ENCODE measurements around the gene LYPLAL1. TPM values are rescaled to one million over a fixed set of nuclear protein-coding genes. Genes with fewer than 3 reads are reported as not detected.

LYPLAL1 gene
- total RNA-seq, 1 donor from 2014 or later = 25.6 TPM

DNA sequence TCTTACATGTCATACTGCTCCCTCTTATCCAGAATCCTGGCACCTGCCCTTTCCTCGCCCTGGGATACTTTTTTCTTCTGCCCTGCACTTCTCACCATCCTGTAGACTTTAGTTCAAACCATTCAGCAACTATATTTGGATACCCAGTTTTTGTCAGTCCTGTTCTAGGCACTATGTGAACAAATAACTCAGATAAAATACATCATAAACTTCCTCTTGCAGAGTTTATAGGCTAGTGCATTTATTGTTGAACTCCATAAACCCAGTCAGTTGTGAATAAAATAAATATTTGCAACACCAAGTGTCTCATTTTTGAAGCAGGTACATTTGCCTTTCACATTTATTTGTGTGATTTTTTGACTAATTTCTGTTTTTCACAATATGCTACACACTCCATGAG, 4.3 kb downstream of the LYPLAL1 start:
- peaks cover 4% of the 10 kb centered on the region for H3K36me3 Mint-ChIP-seq (ENCODE audit: low read depth, unreplicated experiment)
- DNase-seq (ENCODE audit: low read depth) = no peak
- H3K27ac Mint-ChIP-seq (ENCODE audit: unreplicated experiment) = no peak overlapping the region

DNA sequence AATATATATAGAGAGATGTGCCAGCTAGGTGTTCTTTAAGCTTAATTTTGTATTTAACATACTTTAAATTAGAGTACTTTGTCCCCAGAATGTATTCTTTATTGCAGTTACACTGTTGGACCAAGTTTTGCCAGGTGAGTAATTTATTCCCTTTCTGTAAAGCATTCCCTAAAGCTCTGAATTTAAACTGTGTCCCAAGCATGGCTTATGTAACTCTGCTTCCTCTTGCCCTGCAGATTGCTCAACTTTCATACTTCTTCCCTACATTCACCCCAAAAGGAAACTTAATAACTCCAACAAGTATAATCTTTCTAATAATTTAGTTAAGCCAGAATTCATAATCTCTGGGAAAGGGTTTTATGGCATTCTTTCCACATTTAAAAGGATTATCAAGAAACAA, 5.6 kb downstream of the LYPLAL1 start:
- Mint-ChIP-seq H3K27me3 (ENCODE audit: low read depth, unreplicated experiment) (no peaks in the 10 kb centered on the region), H3K9me3 (ENCODE audit: unreplicated experiment) (no peaks in the 10 kb centered on the region), H3K4me1 (ENCODE audit: low read depth, unreplicated experiment) (peaks cover 10% of the 10 kb centered on the region), H3K4me3 (ENCODE audit: unreplicated experiment) (no peak overlapping the region), H3K27ac (ENCODE audit: unreplicated experiment) (no peak overlapping the region), H3K36me3 (ENCODE audit: low read depth, unreplicated experiment) (peaks cover 4% of the 10 kb centered on the region)
- Histone ChIP-seq H3K27me3 (ENCODE audit: insufficient read depth, low read length) (no peaks in the 10 kb centered on the region), H3K79me2 (ENCODE audit: insufficient read depth, low read length) (peaks cover 41% of the 10 kb centered on the region), H3K4me3 (ENCODE audit: insufficient read depth, low read depth, low read length) (no peak overlapping the region), H3K36me3 (ENCODE audit: insufficient read depth, low read length) (no peaks in the 10 kb centered on the region), H3K4me1 (ENCODE audit: insufficient read depth, low read length) (peaks cover 14% of the 10 kb centered on the region), H3K4me2 (ENCODE audit: low read length) (no peak overlapping the region), H4K20me1 (ENCODE audit: insufficient read depth, low read length) (no peaks in the 10 kb centered on the region), H2AFZ (ENCODE audit: low read depth, low read length) (no peak overlapping the region), H3K27ac (ENCODE audit: low read depth, low read length) (no peak overlapping the region), H3K9ac (ENCODE audit: low read length) (no peak overlapping the region), H3K9me3 (ENCODE audit: insufficient read depth, low read depth, low read length) (no peaks in the 10 kb centered on the region)
- DNase-seq (ENCODE audit: low read depth) = no peak
- no peak for FAIRE-seq
- TF ChIP-seq, protein P1, sequence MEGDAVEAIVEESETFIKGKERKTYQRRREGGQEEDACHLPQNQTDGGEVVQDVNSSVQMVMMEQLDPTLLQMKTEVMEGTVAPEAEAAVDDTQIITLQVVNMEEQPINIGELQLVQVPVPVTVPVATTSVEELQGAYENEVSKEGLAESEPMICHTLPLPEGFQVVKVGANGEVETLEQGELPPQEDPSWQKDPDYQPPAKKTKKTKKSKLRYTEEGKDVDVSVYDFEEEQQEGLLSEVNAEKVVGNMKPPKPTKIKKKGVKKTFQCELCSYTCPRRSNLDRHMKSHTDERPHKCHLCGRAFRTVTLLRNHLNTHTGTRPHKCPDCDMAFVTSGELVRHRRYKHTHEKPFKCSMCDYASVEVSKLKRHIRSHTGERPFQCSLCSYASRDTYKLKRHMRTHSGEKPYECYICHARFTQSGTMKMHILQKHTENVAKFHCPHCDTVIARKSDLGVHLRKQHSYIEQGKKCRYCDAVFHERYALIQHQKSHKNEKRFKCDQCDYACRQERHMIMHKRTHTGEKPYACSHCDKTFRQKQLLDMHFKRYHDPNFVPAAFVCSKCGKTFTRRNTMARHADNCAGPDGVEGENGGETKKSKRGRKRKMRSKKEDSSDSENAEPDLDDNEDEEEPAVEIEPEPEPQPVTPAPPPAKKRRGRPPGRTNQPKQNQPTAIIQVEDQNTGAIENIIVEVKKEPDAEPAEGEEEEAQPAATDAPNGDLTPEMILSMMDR (IDR thresholded peaks at IDR 0.05; ENCODE audit: insufficient read depth, low read depth, low read length) = no peak
- no peak for TF ChIP-seq EZH2 (IDR thresholded peaks at IDR 0.05; ENCODE audit: insufficient read depth, low read length)

More for the DNA sequence above, 4.3 kb downstream of the LYPLAL1 start:
- H2AFZ ChIP-seq (ENCODE audit: low read depth, low read length) = no peak overlapping the region
- Mint-ChIP-seq H3K9me3 (ENCODE audit: unreplicated experiment) (no peaks in the 10 kb centered on the region), H3K27me3 (ENCODE audit: low read depth, unreplicated experiment) (no peaks in the 10 kb centered on the region), H3K4me1 (ENCODE audit: low read depth, unreplicated experiment) (peaks cover 10% of the 10 kb centered on the region), H3K4me3 (ENCODE audit: unreplicated experiment) (no peak overlapping the region)
- no peaks in the 10 kb centered on the region for H4K20me1 ChIP-seq (ENCODE audit: insufficient read depth, low read length)
- no peak overlapping the region for H3K9ac ChIP-seq (ENCODE audit: low read length)
- no peak overlapping the region for H3K4me3 ChIP-seq (ENCODE audit: insufficient read depth, low read depth, low read length)
- H3K27ac ChIP-seq (ENCODE audit: low read depth, low read length) = no peak overlapping the region
- peaks cover 38% of the 10 kb centered on the region for H3K79me2 ChIP-seq (ENCODE audit: insufficient read depth, low read length)
- H3K36me3 ChIP-seq (ENCODE audit: insufficient read depth, low read length) = no peaks in the 10 kb centered on the region
- no peaks in the 10 kb centered on the region for H3K9me3 ChIP-seq (ENCODE audit: insufficient read depth, low read depth, low read length)
- no peaks in the 10 kb centered on the region for H3K27me3 ChIP-seq (ENCODE audit: insufficient read depth, low read length)
- TF ChIP-seq, protein P1 (IDR thresholded peaks at IDR 0.05; ENCODE audit: insufficient read depth, low read depth, low read length) = no peak
- no peak for TF ChIP-seq EZH2 (IDR thresholded peaks at IDR 0.05; ENCODE audit: insufficient read depth, low read length)
- FAIRE-seq = no peak
- peaks cover 17% of the 10 kb centered on the region for H3K4me1 ChIP-seq (ENCODE audit: insufficient read depth, low read length)
- no peak overlapping the region for H3K4me2 ChIP-seq (ENCODE audit: low read length)

DNA sequence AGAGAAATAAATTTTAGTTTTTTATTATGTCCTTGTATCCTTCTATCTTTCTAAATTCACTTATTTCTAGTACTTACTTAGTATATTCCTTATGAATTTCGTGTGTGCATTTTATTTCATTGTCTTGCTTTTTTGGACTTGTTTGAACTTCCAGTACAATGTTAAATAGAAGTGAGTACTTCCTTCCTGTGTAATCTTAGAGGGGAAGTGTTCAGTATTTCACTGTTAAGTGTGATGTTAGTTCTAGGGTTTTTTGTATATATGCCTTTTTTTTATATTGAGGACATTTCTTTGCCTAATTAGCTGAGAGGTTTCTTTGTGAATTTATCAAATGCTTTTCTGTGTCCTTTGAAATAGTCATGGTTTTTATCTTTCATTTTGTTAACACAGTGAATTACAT, 10.7 kb downstream of the LYPLAL1 start:
- TF ChIP-seq, protein P1 (IDR thresholded peaks at IDR 0.05; ENCODE audit: insufficient read depth, low read depth, low read length) = no peak
- no peak for TF ChIP-seq EZH2 (IDR thresholded peaks at IDR 0.05; ENCODE audit: insufficient read depth, low read length)
- Histone ChIP-seq H3K4me2 (ENCODE audit: low read length) (no peak overlapping the region), H3K9me3 (ENCODE audit: insufficient read depth, low read depth, low read length) (no peaks in the 10 kb centered on the region), H2AFZ (ENCODE audit: low read depth, low read length) (no peak overlapping the region), H3K36me3 (ENCODE audit: insufficient read depth, low read length) (no peaks in the 10 kb centered on the region), H3K27ac (ENCODE audit: low read depth, low read length) (no peak overlapping the region), H3K4me1 (ENCODE audit: insufficient read depth, low read length) (peaks cover 12% of the 10 kb centered on the region), H3K4me3 (ENCODE audit: insufficient read depth, low read depth, low read length) (no peak overlapping the region), H3K27me3 (ENCODE audit: insufficient read depth, low read length) (no peaks in the 10 kb centered on the region), H3K79me2 (ENCODE audit: insufficient read depth, low read length) (peaks cover 33% of the 10 kb centered on the region), H3K9ac (ENCODE audit: low read length) (no peak overlapping the region), H4K20me1 (ENCODE audit: insufficient read depth, low read length) (no peaks in the 10 kb centered on the region)
- FAIRE-seq = no peak
- Mint-ChIP-seq H3K27ac (ENCODE audit: unreplicated experiment) (no peak overlapping the region), H3K4me3 (ENCODE audit: unreplicated experiment) (no peak overlapping the region), H3K4me1 (ENCODE audit: low read depth, unreplicated experiment) (peaks cover 20% of the 10 kb centered on the region), H3K27me3 (ENCODE audit: low read depth, unreplicated experiment) (no peaks in the 10 kb centered on the region), H3K36me3 (ENCODE audit: low read depth, unreplicated experiment) (peaks cover 7% of the 10 kb centered on the region), H3K9me3 (ENCODE audit: unreplicated experiment) (no peaks in the 10 kb centered on the region)
- no peak for DNase-seq (ENCODE audit: low read depth)

All from astrocyte (in vitro differentiated cells and primary cell).